NCI-H2196 (cell line): ENCODE measurements around the gene RHBDD3.
A peak's percentile ranks its signal among the peaks of the same experiment; 100 is the strongest.

Experiments used
- DNase-seq: peaks from one replicate; lab custom pipeline; 2025; ENCODE audit not compliant: unreplicated experiment; lab: John Stamatoyannopoulos, UW

RHBDD3 gene

GRCh38 chr22:29306175-29306834, 38.5 kb upstream of the RHBDD3 start, which contains the start of gene GAS2L1:
Gene GAS2L1, plus strand, starts transcription at chr22:29306650. Its CDS starts 1,456 bp downstream, at chr22:29308106.
- DNase-seq = peak; percentile 54

GRCh38 chr22:29305836-29306174, 38.0 kb upstream of the RHBDD3 start:
- no peak for DNase-seq

GRCh38 chr22:29302681-29303465, 35.1 kb upstream of the RHBDD3 start:
- peak; percentile 2 for DNase-seq

GRCh38 chr22:29302402-29302680, 34.6 kb upstream of the RHBDD3 start:
- no peak for DNase-seq

- DNase-seq = no peak
Measured at GRCh38 chr22:29301716-29302401, 34.1 kb upstream of the RHBDD3 start.

- DNase-seq = no peak
Measured at GRCh38 chr22:29300807-29301601, 33.2 kb upstream of the RHBDD3 start.

- DNase-seq = no peak
Measured at GRCh38 chr22:29300467-29300806, 32.7 kb upstream of the RHBDD3 start.

GRCh38 chr22:29299136-29299900, 31.5 kb upstream of the RHBDD3 start:
- DNase-seq = no peak

- DNase-seq = no peak
Measured at GRCh38 chr22:29298641-29299040, 30.9 kb upstream of the RHBDD3 start.

GRCh38 chr22:29292379-29292778, 24.6 kb upstream of the RHBDD3 start:
- no peak for DNase-seq

- DNase-seq = no peak
Measured at GRCh38 chr22:29291215-29291614, 23.4 kb upstream of the RHBDD3 start.

- DNase-seq = no peak
Measured at GRCh38 chr22:29290061-29290460, 22.3 kb upstream of the RHBDD3 start.

GRCh38 chr22:29288837-29289236, 21.1 kb upstream of the RHBDD3 start:
- DNase-seq = no peak

- no peak for DNase-seq
Measured at GRCh38 chr22:29284196-29284595, 16.4 kb upstream of the RHBDD3 start.

GRCh38 chr22:29277927-29278326, 10.1 kb upstream of the RHBDD3 start:
- DNase-seq = no peak

GRCh38 chr22:29275819-29276565, 8.2 kb upstream of the RHBDD3 start:
- no peak for DNase-seq

GRCh38 chr22:29275167-29275566, 7.4 kb upstream of the RHBDD3 start:
- DNase-seq = no peak

GRCh38 chr22:29272624-29273023, 4.8 kb upstream of the RHBDD3 start:
- no peak for DNase-seq

GRCh38 chr22:29270475-29271271, 2.9 kb upstream of the RHBDD3 start:
- DNase-seq = no peak
